Left ventricle myocardium superior (tissue), 1 donor: Measurements from ENCODE around the gene PSORS1C1. TPM values are rescaled to one million over a fixed set of nuclear protein-coding genes. Genes with fewer than 3 reads are reported as not detected.
"Not testable (repeated sequence)": the region's sequence is repeated elsewhere in the genome, so short reads cannot be mapped to it uniquely, and the experiment has no call there.

Experiments used
- ATAC-seq: fragments of 200-7000 bp; cut with Tn5 transposase; one replicate; pipeline ENCODE4 v1.9.1; 2020; ENCODE audit warnings: mild to moderate bottlenecking, moderate library complexity
- DNase-seq: peaks from one replicate; pipeline ENCODE4 v3.0.0-alpha.2; 2020
- intact Hi-C: fragments of 100-400 bp; cut with micrococcal nuclease; formaldehyde crosslinking; loops from one replicate; pipeline ENCODE4 v1.11.0; 2022
- long read RNA-seq: library from polyadenylated mRNA; unstranded; transcript quantifications from one replicate; pipeline ENCODE4 v2.0.0, GENCODE V29; 2021
- total RNA-seq: library from RNA; stranded (reverse); fragmentation: NEBNext Ultra II Directional; extraction: Animal tissue kit (Norgen Biotek cat#: 25700); gene quantifications from one replicate; pipeline ENCODE4 v1.2.1, GENCODE V29; 2021
- donor health status: DM: no; HTN: yes; CAD: no; lungs with severe emphysema.

Gene PSORS1C1
- total RNA-seq, result 1.5 TPM
- long read RNA-seq, result 0 reads

GRCh38 chr6:31114541-31114878 is at the start of gene PSORS1C1:
Gene PSORS1C1, plus strand, starts transcription at chr6:31114800. Its CDS starts 14,833 bp downstream, at chr6:31129633.
- intact Hi-C loops, result no loop called here
- DNase-seq, result peak; percentile 90
- ATAC-seq, result peak; percentile 96

GRCh38 chr6:31065556-31065955 is 49.0 kb upstream of the PSORS1C1 start:
- no peak for DNase-seq
- ATAC-seq, result no peak
- intact Hi-C loops, result no loop called here

- ATAC-seq, DNase-seq, intact Hi-C loops: not testable (repeated sequence)
Observed at GRCh38 chr6:31067028-31067427, 47.6 kb upstream of the PSORS1C1 start.

- DNase-seq, ATAC-seq, intact Hi-C loops: not testable (repeated sequence)
Observed at GRCh38 chr6:31067891-31068668, 46.5 kb upstream of the PSORS1C1 start.

- DNase-seq (peak; percentile 82), ATAC-seq (peak; percentile 90)
- intact Hi-C loops, result no loop called here
Observed at GRCh38 chr6:31068669-31069340, 45.8 kb upstream of the PSORS1C1 start.

GRCh38 chr6:31070711-31071197 is 43.8 kb upstream of the PSORS1C1 start:
- ATAC-seq (peak; percentile 92), DNase-seq (peak; percentile 40)
- intact Hi-C loops, result no loop called here

- ATAC-seq (no peak), DNase-seq (no peak)
- intact Hi-C loops, result no loop called here
Observed at GRCh38 chr6:31074401-31074800, 40.2 kb upstream of the PSORS1C1 start.

GRCh38 chr6:31075528-31075927 is 39.1 kb upstream of the PSORS1C1 start:
- DNase-seq (no peak), ATAC-seq (no peak)
- intact Hi-C loops, result no loop called here

- no peak for DNase-seq
- no peak for ATAC-seq
- intact Hi-C loops, result no loop called here
Observed at GRCh38 chr6:31076611-31077010, 38.0 kb upstream of the PSORS1C1 start.

- ATAC-seq (peak; percentile 70), DNase-seq (peak; percentile 51)
- intact Hi-C loops, result loop anchor here (5.0 kb wide), 1 partner anchor 242 kb away; no protein-coding TSS in a partner anchor
Observed at GRCh38 chr6:31079656-31080261, 34.8 kb upstream of the PSORS1C1 start.

- intact Hi-C loops, result loop anchor here (5.0 kb wide), 1 partner anchor 245 kb away; no protein-coding TSS in a partner anchor
Observed at GRCh38 chr6:31081872-31082271, 32.7 kb upstream of the PSORS1C1 start.

GRCh38 chr6:31083742-31084354 is 30.8 kb upstream of the PSORS1C1 start:
- intact Hi-C loops, result loop anchor here (5.0 kb wide), 1 partner anchor 247 kb away; no protein-coding TSS in a partner anchor
- ATAC-seq (peak; percentile 51), DNase-seq (no peak)

More at GRCh38 chr6:31081872-31082271, 32.7 kb upstream of the PSORS1C1 start:
- DNase-seq (no peak), ATAC-seq (no peak)

- no peak for ATAC-seq
Observed at GRCh38 chr6:31086788-31087440, 27.7 kb upstream of the PSORS1C1 start.

GRCh38 chr6:31087494-31088089 is 27.0 kb upstream of the PSORS1C1 start:
- DNase-seq (peak; percentile 87), ATAC-seq (peak; percentile 96)
- intact Hi-C loops, result no loop called here

More at GRCh38 chr6:31086788-31087440, 27.7 kb upstream of the PSORS1C1 start:
- no peak for DNase-seq
- intact Hi-C loops, result no loop called here

- ATAC-seq (no peak), DNase-seq (no peak)
- intact Hi-C loops, result no loop called here
Observed at GRCh38 chr6:31090275-31090972, 24.2 kb upstream of the PSORS1C1 start.

- no peak for DNase-seq
- intact Hi-C loops, result no loop called here
- ATAC-seq, result no peak
Observed at GRCh38 chr6:31090973-31091364, 23.6 kb upstream of the PSORS1C1 start.

GRCh38 chr6:31091680-31092079 is 22.9 kb upstream of the PSORS1C1 start:
- DNase-seq (no peak), ATAC-seq (no peak)
- intact Hi-C loops, result no loop called here

GRCh38 chr6:31092238-31092637 is 22.4 kb upstream of the PSORS1C1 start:
- ATAC-seq, result no peak
- intact Hi-C loops, result no loop called here
- DNase-seq, result no peak
